ENCODE measurements around the gene HOOK2. TPM values are rescaled to one million over a fixed set of nuclear protein-coding genes. Genes with fewer than 3 reads are reported as not detected.
A peak's percentile ranks its signal among the peaks of the same experiment; 100 is the strongest.

HOOK2 gene
- polyA plus RNA-seq, 5 donors = 59.2 to 79.9 (median 74.2) TPM

DNA sequence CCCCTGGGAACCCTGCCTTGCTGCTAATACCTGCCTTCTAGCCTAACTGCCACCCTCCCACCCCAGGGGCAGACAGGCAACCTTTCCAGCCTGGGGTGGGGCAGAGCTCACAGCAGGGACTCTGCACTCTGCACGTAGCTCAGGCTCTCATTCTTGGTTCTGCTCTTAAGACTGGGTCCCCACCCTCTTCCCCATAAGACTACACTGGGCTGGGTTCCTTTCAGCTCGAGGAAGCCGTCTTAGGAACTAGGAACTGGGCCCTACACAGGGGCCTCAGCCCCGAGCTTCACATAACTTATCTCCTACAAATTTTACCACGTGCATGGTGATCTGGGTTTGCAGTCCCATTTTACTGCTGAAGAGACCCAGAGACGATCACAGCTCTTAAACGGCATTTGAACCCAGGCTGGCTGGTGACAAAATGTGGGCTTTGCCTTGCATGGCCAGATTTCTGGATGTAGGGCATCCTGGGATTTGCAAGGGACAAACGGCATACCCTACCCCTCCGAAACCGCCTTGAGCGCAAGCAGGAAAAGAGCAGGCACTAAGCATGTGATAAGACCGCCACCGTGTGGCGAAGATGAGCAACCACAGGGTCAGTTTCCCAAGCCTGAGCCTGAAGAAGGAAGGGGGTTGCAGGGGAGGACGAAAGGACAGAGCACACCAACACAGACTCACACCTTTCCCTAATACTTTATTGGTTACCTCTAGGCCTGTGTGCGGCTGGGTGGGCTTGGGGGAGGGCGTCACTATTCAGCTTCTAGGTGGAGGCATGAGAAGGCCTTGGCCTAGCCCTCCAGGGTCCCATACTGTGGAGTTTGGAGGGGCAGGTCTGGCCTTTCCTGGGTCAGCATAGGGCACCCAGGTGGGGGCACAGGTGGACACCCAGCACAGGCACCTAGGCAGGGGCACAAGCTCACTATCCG lies 21.1 kb upstream of the HOOK2 start:
- peak; percentile 78 to 82 for DNase-seq

GRCh38 chr19:12794971-12795381 lies 19.6 kb upstream of the HOOK2 start:
- no peak for DNase-seq

GRCh38 chr19:12794196-12794941 lies 19.0 kb upstream of the HOOK2 start:
- no peak for DNase-seq

GRCh38 chr19:12793290-12794195 lies 18.2 kb upstream of the HOOK2 start:
- DNase-seq = peak; percentile 97 to 98

DNA sequence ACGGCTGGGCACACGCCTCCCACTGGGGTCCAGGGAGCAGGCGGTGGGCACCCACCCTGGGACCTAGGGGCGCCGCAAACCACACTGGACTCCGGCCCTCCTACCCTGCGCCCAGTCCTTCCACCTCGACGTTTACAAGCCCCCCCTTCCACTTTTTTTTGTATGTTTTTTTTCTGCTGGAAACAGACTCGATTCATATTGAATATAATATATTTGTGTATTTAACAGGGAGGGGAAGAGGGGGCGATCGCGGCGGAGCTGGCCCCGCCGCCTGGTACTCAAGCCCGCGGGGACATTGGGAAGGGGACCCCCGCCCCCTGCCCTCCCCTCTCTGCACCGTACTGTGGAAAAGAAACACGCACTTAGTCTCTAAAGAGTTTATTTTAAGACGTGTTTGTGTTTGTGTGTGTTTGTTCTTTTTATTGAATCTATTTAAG lies 17.5 kb upstream of the HOOK2 start:
- DNase-seq = no peak

GRCh38 chr19:12792051-12792852 lies 16.9 kb upstream of the HOOK2 start:
- DNase-seq = peak in 1 of 2 donors; percentile 60

DNA sequence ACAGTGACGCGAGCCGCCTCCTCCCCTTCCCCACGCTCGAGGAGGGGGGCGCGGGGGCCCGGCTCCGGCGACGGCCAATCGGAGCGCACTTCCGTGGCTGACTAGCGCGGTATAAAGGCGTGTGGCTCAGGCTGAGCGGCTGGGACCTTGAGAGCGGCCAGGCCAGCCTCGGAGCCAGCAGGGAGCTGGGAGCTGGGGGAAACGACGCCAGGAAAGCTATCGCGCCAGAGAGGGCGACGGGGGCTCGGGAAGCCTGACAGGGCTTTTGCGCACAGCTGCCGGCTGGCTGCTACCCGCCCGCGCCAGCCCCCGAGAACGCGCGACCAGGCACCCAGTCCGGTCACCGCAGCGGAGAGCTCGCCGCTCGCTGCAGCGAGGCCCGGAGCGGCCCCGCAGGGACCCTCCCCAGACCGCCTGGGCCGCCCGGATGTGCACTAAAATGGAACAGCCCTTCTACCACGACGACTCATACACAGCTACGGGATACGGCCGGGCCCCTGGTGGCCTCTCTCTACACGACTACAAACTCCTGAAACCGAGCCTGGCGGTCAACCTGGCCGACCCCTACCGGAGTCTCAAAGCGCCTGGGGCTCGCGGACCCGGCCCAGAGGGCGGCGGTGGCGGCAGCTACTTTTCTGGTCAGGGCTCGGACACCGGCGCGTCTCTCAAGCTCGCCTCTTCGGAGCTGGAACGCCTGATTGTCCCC lies 16.1 kb upstream of the HOOK2 start, which contains the start of gene JUNB:
JUNB (plus strand) TSS at position 142 of the 706 bp plus-strand sequence; CDS start at position 428, 286 bp downstream.
- DNase-seq = peak; percentile 95 to 96

DNA sequence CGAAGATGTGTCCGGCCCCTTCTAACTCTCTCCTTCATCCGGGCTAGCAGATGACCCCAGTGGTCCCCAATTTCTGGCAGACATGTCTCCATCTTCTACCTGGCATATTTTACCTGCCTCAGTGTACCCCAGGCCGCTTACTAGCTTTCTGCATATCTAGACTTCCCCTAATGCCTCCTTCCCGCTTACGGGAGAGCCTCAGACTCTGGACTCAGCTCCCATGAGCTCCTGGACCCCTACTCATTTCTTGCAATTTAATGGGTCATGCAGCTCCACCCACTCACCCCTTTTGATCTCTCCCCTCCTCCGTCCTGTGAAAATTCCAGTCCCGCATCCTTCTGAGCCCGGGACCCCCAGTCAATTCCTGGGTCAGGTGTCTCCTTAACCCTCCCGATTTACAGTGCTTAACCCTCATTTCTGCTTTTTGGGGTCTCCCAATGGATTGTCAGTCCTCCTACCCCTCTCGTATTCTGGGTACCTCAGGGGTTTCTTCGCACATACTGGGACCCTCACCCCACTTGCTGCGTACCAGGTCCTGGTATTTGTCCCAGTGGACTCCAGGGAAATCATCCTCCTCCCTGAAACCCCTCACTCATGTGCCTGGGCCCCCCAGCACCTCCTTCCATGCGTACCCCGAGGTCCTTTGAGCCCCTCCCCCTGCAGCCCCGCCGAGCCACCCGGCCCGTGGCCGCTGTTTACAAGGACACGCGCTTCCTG lies 15.4 kb upstream of the HOOK2 start:
- no peak for DNase-seq

DNA sequence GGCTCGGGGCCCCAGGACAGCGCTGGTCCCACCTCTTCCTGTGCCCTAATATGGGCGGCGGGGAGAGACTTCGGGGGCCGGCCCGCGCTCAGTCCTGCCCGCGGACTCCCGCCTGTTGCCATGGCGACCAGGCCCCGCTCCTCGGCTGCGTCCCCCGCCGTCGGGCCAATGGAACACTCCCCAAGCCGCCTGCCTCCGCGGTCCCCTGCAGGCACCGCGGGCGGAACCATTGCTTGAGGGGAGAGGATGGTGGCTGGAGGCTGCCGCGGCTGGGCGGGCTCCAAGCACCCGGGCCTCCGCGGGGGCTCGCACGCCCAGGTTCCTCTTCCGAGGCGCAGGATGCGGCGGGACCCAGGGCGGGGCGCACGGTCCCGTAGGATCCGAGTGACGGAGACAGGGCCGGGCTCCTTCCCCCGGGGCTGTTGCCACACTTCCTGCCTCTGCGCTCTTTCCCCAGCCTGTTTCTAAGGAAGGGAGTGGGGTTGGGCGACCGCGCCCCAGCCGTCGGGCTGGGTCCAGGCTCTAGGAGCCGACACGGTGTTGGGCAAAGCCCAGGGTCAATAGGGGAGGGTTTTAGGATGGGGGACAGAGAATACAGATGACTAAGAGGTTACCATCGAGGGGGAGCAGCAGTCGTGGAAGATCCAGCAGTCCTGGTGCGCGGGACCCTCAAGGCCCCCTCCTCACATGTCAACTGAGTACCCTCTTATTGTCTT lies 14.7 kb upstream of the HOOK2 start:
- DNase-seq = peak; percentile 95 to 97

DNA sequence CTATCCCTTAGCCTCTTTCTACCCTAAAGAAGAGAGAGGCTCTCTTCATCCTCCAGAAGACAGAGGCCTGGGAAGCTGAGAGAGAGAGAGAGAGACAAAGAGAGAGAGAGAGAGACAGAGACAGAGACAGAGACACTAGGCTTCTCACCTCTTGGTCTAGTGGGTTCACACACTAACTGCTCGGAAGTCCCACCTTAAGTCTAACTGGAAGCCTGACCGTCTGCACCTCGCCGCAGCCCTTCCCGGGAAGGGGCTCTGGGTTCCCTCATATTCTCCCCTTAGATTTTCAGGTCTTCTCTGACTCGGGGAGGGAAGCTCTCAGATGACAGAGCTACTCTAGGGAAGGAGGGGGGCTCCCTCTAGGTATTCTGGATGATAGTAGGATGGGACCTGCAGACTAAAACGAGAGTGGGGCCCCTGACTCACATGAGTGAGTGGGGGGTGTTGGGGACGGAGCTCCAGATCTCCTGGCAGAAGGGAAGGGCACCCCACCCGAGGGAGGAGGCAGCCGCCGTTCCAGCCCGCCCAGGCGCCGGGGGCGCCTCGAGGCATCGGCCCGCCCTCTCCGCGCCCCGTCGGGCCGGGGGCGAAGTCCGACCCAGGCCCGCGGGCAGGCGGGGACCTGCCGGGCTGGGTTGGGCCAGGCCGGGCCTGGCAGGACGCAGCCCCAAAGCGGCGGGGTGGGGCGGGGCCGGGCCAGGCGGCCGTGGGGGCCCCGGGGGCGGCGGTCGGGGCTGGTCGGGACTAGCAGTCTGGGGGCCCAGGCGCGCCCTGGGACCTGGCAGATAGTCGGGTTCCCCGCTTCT lies 13.9 kb upstream of the HOOK2 start:
- DNase-seq = peak in 1 of 2 donors; percentile 39

GRCh38 chr19:12788682-12789097 lies 13.3 kb upstream of the HOOK2 start:
- peak; percentile 84 for DNase-seq

DNA sequence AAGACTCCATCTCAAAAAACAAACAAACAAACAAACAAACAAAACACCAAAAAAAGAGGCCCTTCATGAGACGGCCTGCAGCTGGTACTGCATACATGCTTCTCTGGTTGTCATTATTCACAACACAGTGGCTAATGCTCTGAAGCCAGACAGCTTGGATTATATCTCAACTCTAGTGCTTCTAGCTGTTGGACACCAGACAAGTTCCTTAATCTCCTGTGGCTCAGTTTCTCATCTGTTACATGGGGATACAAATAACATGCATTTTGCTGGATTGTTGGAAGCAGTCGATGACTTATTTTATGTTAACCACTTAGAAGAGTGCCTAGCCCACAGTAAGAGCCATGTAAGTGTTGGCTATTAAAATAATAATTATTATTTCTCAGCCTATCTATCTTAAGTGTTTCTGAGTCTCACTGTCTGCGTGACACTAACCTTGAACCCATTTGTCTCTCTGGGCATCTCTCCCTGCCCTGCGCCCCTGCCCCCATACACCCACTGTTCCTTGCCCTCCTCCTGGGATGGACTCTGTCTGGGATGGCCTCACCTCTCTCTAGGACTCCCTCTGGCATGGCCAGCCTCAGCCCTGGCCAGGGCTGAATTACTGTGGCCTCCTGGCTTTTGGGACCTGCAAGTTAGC lies 12.8 kb upstream of the HOOK2 start:
- peak in 1 of 2 donors; percentile 50 for DNase-seq

DNA sequence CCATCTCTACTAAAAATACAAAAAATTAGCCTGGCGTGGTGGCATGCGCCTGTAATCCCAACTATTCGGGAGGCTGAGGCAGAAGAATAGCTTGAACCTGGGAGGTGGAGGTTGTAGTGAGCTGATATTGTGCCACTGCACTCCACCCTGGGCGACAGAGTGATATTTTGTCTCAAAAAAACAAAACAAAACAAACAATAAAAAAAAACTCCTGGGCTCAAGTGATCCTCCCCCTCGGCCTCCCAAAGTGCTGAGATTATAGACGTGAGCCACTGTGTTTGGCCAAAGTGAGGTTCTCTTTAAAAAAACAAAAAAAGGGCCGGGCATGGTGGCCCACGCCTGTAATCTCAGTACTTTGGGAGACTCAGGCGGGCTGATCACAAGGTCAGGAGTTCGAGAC lies 12.1 kb upstream of the HOOK2 start:
- DNase-seq = no peak

GRCh38 chr19:12786952-12787351 lies 11.6 kb upstream of the HOOK2 start:
- DNase-seq = no peak

DNA sequence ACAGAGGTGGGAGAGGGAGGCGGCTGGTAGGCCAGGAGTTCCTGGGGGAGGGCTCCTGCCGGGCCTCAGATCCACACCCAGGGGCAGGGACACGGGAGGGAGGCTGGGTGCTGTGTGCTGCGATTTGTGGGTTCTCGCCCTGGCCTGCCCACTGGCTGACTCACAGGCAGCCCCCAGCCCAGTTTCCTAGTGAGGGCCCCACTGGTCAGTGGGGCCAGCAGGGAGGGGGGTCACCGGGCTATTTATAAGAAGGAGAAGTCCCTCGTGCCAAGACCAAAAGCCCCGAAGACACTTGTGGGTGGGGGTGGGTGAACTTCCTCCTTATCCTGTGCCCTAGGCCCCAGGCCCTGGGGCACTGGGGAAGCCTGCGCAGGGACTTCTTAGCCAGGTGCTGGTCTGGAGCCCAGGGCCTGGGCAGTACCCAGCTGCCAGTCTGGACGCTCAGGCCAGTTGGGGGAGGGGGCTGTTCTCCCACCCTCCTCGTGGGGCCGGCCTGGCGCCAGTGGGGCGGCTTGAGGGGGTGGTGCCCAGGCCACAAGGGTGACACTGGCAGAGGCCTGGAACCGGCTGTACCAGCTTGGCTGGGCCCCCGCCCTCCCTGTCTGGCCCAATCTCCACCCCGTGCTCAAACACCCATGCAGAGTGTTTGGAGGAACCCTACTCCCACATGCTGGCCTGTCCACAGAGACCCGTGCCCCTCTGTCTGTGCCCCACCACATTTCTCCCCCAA lies 11.0 kb upstream of the HOOK2 start:
- peak in 1 of 2 donors; percentile 46 for DNase-seq

DNA sequence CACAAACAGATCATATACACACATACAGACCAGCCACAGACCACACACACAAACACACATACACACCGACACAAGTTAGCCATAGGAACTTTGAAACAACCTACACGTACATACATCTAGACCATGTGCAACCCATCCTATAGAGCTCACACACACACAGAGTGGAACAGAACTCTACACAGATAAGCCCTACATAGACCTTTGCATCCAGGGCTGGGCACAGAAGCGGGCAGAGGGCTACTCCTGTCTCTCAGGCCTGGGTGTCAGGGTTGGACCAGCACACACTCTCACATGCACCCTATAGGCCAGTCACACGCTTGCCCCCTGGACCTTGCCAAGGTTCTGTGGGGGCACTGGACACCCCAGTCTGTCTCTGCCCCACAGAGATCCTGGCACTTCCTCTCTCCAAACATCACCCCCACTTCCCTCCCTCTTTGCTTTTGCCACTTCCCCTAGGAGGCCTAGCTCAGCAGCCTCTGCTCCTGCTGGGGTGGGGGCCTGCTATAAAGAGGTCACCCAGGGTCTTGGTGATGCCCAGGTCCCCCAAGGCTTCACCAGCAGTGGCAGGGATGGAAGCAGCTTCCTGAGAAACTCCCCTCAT lies 10.2 kb upstream of the HOOK2 start:
- no peak for DNase-seq
